ENCODE data around the gene FGD1.

The FGD1 gene

DNA sequence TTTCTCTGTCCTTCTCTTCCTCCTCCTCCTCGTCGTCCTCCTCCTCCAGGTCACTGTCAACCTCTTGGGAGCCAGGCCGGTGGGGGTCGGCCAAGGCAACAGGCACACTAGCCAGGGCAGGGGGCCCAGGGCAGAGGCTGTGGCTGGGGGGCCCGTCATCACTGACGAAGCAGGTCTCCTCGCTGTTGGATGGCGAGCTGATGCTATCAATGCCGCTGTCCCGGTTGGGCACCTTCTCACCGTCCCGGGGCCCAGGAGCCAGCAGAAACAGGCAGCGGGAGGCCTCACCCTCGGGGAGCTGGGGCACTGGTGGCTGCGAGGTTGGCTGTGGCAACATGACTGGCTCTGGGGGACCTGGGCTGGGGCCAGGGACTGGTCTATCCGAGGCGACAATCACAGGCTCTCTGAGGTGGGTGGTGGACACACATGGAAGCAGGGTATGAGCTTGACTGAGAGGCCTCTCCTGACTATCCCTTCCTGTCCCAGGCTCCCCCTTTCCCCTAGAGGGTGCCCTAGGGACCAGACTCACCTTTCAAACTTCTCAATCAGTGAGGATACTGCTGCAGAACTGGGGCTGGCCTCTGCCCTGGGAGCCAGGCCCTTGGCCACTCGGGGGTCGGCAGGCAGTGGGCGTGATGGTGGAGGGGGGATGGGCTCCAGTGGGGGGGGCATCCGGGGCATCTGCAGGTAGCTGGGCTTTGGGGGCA lies 25.8 kb downstream of the FGD1 start:
- no peak for DNase-seq

DNA sequence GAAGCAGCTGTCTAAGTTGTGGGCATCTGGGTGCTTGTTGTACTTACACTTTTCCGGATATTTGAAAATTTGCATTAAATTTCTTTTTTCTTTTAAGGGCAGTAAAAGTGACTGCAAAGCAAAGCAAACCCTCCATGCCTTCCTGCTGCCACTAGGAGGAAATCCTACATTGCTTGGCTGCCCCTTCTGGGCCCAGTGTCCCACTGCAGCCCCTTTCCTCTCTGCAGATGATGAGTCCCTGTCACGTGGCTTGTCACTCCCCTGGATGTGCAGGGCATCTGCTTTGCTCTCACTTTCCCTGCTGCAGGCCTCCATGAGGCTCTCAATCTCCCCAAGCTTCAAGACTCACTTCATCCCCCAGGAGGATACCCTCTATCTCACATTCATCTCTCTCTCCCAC lies 43.1 kb downstream of the FGD1 start:
- DNase-seq, result no peak

DNA sequence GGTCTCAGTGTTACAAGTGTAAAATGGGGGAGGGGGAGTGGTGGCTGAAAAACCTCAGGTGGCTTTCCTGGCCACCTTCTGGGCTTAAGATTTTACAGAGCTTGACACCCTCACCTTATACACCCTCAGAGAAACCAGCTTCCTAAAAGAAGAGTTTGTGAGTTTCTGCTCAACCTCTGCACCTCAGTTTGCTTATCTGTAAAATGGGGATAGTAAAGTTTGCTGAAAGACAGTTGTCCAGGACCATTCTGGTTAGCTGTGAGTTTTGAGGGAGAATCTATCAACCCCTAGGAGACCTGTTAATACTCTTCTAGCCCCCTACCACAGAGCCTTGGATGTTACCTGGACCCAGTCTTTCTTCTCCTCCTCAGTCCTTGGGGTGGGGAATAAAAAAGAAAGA lies 46.1 kb downstream of the FGD1 start:
- no peak for DNase-seq

DNA sequence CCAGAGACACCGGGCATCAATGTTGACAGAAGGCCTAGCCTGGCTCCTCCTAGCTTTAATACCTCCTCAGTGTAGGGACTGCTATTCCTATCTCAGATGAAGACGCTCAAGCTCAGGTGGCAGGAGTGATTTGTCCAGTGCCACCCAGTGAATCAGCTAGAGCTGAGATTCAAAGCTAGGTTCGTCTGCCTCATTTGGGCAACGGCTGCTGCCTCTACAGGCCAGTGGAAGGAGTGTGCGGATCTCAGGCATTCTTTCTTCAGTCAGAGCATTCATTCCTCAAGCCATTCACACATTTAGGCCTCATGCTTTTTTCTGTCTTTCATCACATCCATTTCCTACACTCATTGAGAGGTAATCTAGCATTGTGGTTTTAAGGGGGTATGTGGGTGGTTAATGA lies 48.6 kb downstream of the FGD1 start:
- DNase-seq, result no peak

DNA sequence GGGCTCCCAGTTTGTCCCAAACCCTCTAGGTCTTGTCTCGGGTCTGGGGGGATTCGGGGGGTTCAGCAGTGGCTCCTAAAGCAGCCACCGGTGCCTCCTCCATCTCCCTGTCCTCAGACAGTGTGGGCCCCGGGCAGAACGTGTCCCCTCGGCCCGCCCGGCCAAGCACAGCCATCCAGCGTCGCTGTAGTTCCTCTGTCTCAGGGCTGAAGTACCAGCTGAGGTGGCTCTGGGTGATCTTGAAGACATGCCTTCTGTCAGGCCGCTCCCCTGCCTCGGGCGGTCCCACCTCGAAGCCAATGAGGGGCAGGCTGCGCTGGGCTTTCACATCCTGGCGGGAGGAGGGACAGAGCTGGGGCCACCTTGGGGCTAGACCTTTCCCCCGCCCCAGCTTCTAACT lies 50.0 kb downstream of the FGD1 start:
- DNase-seq, result no peak

DNA sequence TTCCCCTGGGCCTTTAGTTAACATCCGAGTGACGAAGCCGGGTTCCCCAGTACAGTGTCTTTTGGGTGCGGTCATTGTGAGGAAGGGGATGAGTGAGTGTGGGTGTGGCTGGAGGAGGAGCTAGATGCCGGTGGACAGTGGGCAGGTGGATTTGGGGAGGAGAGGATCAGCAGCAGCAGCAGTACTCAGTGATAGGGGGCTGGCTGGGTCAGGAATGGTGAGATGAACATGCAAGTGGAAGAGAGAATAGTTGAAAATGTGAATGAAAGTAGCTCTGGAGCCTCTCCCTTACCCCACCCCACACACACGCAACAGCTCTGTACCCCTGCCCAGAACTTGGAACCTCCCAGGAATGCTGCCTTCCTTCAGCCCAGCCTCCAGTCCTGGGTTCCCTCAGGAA lies 51.3 kb downstream of the FGD1 start:
- no peak for DNase-seq

DNA sequence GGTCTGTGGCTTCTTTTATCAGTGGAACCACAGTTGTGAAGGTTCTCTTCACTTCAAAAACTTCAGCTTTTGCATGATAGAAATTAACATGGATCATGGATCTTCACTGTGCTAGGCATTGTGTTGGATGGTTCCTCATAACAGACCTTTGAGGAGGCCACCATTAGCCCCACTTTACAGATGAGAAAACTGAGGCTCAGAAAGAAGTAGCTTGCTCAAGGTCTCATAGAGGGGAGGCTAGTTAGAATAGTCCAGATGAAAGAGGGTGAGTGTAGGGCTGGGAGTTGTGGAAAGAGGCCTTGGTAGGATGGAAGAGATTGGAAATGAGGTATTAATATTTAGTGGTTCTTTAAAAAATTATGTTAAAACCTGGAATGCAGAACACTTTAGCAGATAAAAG lies 53.2 kb downstream of the FGD1 start:
- no peak for DNase-seq

DNA sequence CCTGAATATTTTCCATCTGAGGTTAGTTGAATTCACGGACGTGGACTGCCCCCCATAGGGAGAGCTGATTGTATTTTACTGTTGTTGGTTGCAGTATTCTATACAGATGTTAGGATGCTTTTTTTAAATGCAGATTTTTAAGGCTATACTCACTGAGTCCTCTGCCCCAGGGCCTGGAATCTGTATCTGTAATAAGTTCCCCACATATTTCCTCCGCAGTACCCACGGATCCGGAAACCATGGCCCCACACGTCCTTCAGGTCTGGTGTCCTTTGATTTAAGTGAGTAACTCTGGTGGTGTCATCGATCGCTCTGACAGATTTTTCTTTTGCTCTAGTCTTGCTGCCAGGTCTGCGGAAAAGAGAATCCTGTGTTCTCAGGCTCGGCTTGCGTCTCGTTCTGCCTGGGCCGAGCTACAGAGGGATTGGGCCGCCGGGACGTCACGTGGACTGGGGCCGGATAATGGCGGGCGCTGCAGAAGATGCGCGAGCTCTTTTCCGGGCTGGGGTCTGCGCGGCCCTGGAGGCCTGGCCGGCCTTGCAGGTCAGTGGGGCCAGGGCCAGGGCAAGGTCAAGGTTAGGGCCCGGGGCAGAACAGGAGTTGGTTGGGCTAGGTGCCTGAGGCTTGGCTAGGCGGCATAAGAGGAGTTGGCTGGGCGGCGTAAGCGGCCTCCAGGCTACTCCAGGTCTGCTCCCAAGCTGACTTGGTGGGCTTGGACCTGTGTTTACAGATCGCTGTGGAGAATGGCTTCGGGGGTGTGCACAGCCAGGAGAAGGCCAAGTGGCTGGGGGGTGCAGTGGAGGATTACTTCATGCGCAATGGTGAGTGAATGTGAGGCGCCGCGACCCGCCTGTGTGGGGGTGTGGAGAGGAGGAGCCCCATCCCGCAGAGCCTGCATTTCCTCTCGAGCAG lies 55.8 kb downstream of the FGD1 start, which contains the start of gene TSR2:
TSR2 (plus strand) TSS at position 445 of the 912 bp plus-strand sequence; CDS start at position 463, 18 bp downstream.
- DNase-seq, result peak; percentile 63

DNA sequence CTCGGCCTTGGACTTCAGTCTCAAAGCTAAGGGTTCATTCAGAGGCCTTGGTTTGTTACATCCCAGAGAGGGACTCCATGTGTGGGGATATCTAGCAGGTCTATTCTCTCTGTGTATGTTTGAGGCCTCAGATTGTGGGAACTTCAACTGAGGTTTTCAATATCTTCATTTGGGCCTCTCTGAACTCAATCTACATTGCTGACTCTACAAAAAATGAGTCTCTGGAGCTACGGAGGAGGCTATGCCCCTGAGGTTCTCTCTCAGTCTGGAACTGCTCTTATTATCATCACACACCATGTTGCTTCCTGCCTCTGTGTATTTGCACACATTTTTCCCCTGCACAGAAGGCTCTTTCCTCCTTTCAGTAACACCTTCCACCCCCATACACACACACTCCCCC lies 60.9 kb downstream of the FGD1 start:
- no peak for DNase-seq

DNA sequence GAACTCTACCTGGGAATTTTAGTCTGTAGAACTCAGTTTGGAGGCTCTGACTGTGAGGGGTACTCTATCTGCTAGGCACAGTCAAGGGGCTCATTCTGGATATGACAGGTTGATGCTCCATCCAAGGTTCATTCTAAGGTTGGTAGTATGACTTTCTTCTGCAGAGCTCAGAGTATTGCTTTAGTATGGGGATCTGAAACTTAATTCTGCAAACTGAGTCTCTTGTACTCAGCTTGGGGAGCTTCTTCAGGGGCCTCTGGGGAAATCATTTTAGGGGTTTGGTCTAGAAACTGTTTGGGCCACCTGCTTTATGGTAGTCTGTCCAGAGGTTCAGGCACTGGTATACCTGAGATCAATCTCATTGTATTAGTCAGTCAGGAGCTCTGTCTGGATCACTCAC lies 65.5 kb downstream of the FGD1 start:
- no peak for DNase-seq

DNA sequence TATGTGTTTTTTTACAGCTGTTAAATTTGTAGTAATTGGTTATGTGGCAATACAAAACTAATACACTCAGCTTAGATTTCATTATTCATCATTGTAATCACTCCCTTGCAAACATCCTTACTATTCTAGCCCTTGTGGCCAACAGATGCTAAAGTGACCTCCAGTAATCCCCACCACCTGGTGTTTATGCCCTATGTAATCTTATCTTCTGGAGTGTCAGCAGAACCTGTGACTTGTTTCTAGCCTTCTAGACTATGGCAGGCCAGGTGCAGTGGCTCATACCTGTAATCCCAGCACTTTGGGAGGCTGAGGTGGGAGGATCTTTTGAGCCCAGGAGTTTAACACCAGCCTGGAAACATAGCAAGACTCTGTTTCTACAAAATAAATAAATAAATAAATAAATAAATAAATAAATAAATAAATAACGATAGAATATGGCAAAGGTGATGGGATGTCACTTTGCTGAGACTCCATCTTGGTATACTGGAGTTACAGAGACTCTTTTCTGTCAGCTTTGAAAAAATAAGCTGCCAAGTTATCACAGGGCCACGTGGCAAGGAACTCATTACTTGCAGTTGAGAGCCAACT lies 68.1 kb downstream of the FGD1 start:
- DNase-seq, result no peak

DNA sequence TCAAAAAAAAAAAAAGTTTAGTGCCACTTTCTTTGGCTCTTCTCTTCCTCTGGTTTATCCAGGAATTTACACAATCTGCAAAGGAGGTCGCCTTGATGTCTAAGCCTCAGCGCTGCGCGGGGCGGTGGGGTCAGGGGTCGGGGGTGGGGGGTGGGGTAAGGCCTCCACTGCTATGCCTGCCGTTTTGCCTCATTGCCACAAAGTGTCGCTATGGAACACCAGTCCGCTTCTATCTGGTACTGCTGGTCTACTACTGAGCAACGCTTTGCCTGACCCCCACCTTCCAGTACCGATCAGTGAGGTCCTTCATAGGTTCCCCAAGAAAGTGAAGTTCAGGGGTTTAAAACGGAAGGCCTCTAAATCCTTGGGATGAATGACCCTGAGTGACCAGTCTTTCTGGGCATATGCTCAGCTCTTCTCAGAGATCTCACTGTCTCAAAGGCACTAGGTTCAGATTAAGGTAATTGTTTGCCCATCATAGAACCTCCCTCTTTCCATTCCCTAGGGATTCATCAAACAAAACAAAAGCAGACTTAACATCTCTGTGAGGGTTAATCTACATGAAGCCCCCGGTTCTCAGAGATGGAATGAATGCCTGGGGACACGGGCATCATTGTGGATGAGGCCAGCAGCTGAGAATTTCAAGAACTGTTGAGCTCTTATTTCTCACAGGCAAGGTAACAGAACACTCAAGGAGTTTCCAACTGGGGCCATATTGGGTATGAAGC lies 72.7 kb downstream of the FGD1 start:
- no peak for DNase-seq

DNA sequence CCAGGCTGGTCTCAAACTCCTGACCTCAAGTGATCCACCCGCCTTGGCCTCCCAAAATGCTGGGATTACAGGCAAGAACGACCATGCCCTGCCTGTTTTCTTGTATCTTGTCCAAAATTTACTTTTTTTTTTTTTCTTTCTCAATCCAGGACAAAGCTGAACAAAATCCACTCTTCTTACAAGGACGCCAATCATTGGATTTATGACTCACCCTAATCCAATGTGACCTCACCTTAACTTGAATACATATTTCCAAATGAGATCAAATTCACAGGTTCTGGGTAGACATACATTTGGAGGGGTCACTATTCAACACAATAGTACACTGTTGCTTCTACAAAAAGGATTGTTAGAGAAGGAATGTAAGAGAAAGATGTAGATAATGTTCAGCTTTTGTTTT lies 73.9 kb downstream of the FGD1 start:
- no peak for DNase-seq

DNA sequence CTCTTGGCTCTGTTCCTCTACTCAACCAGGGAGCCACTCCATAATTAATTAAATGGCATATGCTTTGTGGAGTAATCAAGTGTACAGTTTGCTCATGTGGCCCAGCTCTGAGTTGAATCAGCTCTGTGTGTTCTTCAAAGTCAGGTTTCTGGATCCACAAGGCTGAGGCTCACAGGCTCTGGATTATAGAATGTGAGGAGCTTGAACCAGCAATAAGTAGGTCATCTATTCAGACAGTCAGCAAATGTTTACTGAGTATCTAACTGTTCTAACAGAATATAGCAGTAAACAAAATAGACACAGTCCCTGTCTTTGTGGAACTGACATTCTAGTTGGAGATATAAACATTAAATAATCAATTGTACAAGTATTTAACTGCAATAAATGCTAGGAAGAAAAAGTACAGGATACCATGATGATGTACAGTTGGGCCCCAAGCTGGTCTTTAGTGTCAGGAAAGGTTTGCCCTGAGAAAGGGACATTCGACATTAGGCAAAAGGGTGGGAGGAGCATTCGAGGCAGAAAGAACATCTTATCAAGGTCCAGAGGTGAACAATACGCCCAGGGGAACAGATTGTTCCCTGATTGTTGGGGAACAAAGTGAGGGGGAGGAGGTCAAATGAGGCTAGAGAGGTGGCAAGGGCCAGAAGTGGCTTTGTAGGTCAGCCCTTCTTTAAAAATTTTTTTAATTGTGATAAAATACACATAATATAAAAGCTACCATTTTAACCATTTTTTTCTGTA lies 76.3 kb downstream of the FGD1 start:
- no peak for DNase-seq

DNA sequence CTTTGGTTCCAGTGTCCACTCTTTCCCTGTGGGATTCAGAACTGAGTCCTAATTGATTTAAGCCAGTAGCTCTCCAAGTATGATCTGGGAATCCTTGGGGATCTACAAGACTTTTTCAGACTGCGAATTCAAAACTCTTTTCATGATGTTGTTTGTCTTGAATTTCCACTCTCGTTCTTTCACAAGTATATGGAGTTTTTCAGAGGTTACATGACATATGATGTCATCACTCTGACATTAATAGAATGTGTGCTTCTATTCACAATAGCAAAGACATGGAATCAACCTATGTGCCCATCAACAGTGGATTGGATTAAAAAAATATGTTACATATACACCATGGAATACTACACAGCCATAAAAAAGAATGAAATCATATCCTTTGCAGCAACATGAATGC lies 79.1 kb downstream of the FGD1 start:
- no peak for DNase-seq

DNA sequence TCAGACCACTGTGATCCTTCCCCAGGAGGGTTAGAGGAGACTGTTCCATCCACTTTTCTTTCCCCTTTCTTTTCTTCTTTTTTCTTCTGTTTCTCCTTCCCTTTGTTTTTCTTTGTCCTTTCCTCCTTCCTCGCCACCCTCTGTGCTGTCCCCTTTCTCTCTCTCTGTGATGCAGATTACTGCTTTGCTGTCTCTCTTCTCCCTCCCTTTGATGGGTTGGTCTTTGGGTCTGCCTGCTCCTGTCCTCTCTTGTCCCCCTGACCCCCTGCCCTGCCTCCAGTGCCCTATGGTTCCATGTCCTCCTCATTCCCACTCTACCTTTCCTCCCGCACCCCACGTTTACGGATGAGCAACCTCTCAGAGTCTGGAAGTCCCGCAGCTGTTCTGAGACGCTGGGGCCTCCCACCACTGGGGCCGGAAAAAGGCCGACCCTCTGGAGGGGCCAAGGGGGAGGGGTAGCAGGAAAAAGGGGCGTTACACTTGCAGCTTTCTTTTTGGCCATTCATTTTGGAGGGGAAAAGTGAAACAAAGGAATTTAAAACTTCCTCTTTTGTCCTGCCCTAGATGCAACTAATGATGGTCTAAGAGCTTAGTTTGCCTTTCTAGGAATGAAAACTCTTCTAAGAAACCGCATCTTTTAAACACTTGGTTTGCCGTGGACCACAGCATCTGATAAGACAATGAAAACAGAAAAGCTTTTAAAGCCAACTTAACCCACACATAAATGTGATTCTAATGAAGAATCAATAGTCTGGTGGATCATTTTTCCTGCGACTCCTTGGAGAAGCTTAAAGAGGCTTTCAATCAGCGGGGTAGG lies 80.3 kb downstream of the FGD1 start:
- no peak for DNase-seq

DNA sequence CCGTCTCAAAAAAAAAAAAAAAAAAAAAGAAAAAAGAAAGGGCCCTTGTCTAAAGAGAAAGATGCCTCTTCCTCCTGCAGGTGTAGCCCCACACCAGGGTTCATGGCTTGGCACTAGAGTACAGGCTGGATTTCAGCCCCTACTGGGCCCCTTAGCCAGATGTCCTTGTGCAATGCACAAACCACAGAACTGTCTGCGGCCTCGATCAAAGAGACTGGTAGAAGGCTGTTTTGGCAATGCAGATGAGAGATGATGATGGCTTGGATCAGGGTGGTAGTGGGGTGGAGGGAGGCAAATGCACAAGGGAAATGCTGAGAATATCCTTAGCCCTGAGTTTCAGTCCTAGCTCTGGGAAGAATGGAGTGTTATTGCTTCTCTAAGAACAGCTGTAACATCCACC lies 82.3 kb downstream of the FGD1 start:
- no peak for DNase-seq

DNA sequence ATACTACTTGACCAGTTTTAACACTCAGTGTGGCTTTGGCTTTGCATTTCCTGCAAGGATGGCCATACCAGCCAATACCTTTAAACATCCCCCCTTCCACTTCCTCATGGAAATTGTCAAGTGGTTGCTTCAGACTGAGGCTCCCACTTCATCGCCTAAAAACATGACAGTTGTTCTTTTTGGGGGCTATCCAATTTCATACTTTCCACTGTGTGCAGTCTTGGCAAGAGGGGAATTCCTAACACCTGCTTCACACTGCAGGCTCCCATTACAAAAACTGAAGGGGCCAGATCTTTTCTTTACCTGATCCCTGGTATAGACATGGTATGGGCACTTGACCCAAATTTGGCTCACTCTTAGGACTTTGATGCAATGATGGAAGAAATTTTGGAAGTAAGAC lies 84.3 kb downstream of the FGD1 start:
- no peak for DNase-seq

DNA sequence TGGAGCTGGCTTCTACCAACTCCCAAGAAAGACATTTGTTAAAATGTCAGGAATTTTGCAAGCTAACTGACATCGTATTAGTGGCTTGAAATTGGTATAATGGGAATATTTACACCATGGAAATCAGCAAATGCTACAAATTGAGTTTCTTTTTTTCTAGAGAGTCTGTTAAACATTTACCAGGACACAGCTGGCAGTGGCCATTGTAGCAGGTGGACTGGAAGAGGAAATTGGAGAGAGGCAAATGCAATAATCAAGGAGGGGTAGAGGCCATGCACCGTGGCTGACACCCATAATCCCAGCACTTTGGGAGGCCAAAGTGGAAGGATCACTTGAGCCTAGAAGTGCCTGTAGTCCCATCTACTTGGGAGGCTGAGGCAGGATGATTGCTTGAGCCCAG lies 88.8 kb downstream of the FGD1 start:
- no peak for DNase-seq

DNA sequence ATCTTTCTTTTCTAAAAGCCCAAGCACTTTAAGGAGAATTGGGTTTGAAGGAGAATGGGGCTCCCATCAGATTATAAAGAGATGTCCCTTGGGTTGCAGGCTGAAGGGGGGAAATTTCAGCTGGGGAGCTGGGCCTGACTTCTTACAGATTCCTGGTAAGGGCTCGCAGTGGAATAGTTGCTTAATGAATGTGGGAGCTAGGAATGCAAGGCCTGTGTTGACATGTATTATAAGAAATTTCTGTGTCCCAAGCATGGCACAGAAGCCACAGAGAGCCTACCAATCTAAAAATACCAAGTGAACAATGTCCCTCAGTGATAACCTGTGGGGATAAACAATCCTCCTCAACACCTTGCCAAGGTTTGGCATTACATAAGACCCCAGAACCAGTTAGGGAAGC lies 98.9 kb downstream of the FGD1 start:
- no peak for DNase-seq
